Vagina (tissue), 2 donors: Measurements from ENCODE around the gene ACTR8. TPM values are rescaled to one million over a fixed set of nuclear protein-coding genes. Genes with fewer than 3 reads are reported as not detected.

Source experiments
- DNase-seq, 2 donors: peaks; one replicate each; pipeline ENCODE4 v3.0.0-alpha.2; 2017; ENCODE audit errors: extremely low spot score in 2 of 2
- H3K27ac ChIP-seq: fragments of 200-600 bp; sonication (generic); one replicate; pipeline ENCODE4 v1.5.1; 2019
- H3K27me3 ChIP-seq: fragments of 200-600 bp; sonication (generic); one replicate; pipeline ENCODE4 v1.5.1; 2019
- H3K36me3 ChIP-seq, 2 donors: fragments of 200-600 bp; sonication (generic); one replicate each; pipeline ENCODE4 v1.5.1; 2017 to 2019
- H3K4me1 ChIP-seq: fragments of 200-600 bp; sonication (generic); one replicate; pipeline ENCODE4 v1.5.1; 2019
- H3K4me3 ChIP-seq, 2 donors: fragments of 200-600 bp; sonication (generic); 1 replicate in 1 of 2; 2 replicates in 1 of 2; pipeline ENCODE4 v1.5.1; 2016 to 2019
- H3K9me3 ChIP-seq: fragments of 200-600 bp; sonication (generic); one replicate; pipeline ENCODE4 v1.5.1; 2019
- POLR2A ChIP-seq, 2 donors: fragments of 450-650 bp; IDR thresholded peaks; one replicate each; pipeline ENCODE4 v1.6.1; 2017; ENCODE audit warnings: antibody characterized with exemption in 2 of 2, mild to moderate bottlenecking in 2 of 2, moderate library complexity in 2 of 2
- POLR2AphosphoS5 ChIP-seq, 2 donors: sonication (generic); formaldehyde crosslinking; IDR thresholded peaks; one replicate each; pipeline ENCODE4 v1.9.0; 2017; ENCODE audit warnings: antibody characterized with exemption in 2 of 2, mild to moderate bottlenecking in 2 of 2, low read depth in 1 of 2; ENCODE audit not compliant: insufficient read depth in 1 of 2
- intact Hi-C: fragments of 100-400 bp; cut with DNase I; formaldehyde crosslinking; loops from one replicate; pipeline ENCODE4 v1.15.1; 2023
- total RNA-seq: library from RNA; depleted of rRNA; stranded (reverse); fragments of >200 nt; gene quantifications from one replicate; pipeline ENCODE4 v1.2.3, GENCODE V29; 2016
- TF ChIP-seq, protein P1 (sequence below), 3 experiments: fragments of 450-650 bp in 2 of 3; fragments of 200-600 bp in 1 of 3; sonication (generic) in 1 of 3; IDR thresholded peaks; one replicate each; pipeline ENCODE4 v1.5.1; 2017 to 2019; ENCODE audit warnings: antibody characterized with exemption in 3 of 3, mild to moderate bottlenecking in 2 of 3, moderate library complexity in 2 of 3

Gene ACTR8
- total RNA-seq, 1 donor from 2014 or later: 18.4 TPM

DNA sequence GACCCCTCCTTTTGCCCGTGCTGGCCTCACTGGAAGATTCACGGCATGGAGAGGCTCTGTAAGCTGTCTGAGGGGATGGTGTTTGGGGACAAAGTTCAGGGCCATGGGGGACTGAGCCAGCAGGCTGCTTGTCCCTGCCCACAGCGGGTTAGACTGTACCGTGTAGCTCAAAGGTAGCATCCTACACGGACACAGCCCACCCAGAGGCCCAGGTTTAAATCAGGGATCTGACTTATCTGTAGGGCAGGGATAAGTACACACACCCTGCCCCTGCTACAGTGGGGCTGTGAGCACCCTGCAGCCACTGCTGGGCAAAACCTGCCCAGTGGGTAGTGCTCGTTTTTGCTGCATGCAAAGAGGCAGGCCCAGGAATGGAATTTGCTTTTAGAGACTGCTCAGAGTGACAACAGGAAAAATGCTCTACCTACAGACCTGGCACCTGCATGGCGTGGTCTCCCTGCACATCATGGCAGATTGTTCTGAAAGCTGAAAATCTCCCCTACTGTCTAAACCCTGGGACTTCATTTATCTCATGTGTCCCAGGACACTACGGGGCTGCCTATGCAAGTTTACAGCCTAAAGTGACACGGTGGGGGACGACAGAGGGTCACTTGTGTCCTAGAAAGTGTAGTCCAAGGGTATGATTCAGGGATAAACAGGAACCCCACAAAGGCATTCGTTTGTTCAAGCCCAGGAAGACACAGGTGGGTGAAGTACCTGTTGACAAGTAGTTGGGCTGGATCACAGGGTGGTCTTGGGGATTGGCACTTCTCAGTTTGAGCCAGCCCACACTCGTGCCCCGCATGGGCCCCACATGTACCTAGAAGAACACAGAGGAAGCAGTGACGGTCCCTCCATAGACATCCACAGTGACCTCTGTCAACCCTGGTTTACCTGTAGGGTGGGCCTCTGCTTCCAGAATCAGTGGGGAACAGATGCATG is 63.5 kb downstream of the ACTR8 start:
- Histone ChIP-seq H3K4me3 (no peak overlapping the region), H3K27ac (no peak overlapping the region), H3K4me1 (no peaks in the 10 kb centered on the region), H3K27me3 (no peaks in the 10 kb centered on the region), H3K36me3 (no peaks in the 10 kb centered on the region), H3K9me3 (no peaks in the 10 kb centered on the region)
- intact Hi-C loops: no loop called here
- TF ChIP-seq POLR2AphosphoS5 (IDR thresholded peaks at IDR 0.05; ENCODE audit: insufficient read depth in 1 of 2, low read depth in 1 of 2) (no peak), POLR2A (IDR thresholded peaks at IDR 0.05) (no peak)
- TF ChIP-seq, protein P1, sequence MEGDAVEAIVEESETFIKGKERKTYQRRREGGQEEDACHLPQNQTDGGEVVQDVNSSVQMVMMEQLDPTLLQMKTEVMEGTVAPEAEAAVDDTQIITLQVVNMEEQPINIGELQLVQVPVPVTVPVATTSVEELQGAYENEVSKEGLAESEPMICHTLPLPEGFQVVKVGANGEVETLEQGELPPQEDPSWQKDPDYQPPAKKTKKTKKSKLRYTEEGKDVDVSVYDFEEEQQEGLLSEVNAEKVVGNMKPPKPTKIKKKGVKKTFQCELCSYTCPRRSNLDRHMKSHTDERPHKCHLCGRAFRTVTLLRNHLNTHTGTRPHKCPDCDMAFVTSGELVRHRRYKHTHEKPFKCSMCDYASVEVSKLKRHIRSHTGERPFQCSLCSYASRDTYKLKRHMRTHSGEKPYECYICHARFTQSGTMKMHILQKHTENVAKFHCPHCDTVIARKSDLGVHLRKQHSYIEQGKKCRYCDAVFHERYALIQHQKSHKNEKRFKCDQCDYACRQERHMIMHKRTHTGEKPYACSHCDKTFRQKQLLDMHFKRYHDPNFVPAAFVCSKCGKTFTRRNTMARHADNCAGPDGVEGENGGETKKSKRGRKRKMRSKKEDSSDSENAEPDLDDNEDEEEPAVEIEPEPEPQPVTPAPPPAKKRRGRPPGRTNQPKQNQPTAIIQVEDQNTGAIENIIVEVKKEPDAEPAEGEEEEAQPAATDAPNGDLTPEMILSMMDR (IDR thresholded peaks at IDR 0.05): no peak
- no peak for DNase-seq

DNA sequence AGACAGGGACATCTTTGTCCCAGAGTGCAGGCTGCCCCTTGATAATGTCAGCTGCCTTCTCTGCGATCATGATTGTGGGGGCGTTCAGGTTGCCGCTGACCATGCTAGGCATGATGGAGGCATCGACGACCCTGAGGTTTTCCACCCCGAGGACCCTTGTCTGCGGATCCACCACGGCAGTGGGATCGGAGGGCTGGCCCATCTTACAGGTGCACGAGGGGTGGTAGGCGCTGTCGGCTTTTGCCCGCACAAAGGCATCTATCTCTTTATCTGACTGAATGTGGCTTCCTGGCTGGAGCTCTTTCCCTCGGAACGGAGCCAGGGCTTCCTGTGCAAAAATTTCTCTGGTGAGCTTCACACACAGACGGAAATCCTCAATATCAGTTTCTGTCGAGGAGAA is 64.1 kb downstream of the ACTR8 start:
- Histone ChIP-seq H3K27me3 (no peaks in the 10 kb centered on the region), H3K36me3 (no peaks in the 10 kb centered on the region), H3K9me3 (no peaks in the 10 kb centered on the region), H3K27ac (no peak overlapping the region), H3K4me3 (no peak overlapping the region), H3K4me1 (no peaks in the 10 kb centered on the region)
- no peak for TF ChIP-seq POLR2A (IDR thresholded peaks at IDR 0.05)
- TF ChIP-seq, protein P1 (IDR thresholded peaks at IDR 0.05): no peak
- TF ChIP-seq POLR2AphosphoS5 (IDR thresholded peaks at IDR 0.05; ENCODE audit: insufficient read depth in 1 of 2, low read depth in 1 of 2): no peak
- no peak for DNase-seq
- intact Hi-C loops: no loop called here

DNA sequence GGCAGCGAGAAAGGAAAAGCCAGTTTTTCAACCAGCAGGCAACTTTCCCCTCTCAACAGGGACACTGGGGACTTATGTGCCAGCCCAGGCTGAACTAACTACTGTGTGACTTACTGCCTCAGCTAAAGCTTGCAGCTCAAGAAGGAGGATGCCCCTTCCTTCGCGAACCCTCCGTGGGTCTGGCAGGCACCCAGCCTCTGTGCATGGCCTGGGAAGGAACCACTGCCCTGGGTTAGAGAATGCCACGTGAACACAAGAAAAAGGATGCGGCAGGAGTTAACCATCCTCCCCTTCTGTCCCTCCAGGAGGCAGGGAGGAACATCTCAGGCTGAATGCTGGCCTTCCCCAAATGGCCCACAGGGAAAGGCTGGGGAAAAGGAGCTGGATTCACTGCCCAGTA is 64.7 kb downstream of the ACTR8 start:
- H3K36me3 ChIP-seq: no peaks in the 10 kb centered on the region
- intact Hi-C loops: no loop called here
- no peaks in the 10 kb centered on the region for H3K4me1 ChIP-seq
- H3K27ac ChIP-seq: no peak overlapping the region
- H3K9me3 ChIP-seq: no peaks in the 10 kb centered on the region
- no peaks in the 10 kb centered on the region for H3K27me3 ChIP-seq
- DNase-seq: no peak
- no peak overlapping the region for H3K4me3 ChIP-seq
- no peak for TF ChIP-seq POLR2AphosphoS5 (IDR thresholded peaks at IDR 0.05; ENCODE audit: insufficient read depth in 1 of 2, low read depth in 1 of 2)
- TF ChIP-seq, protein P1 (IDR thresholded peaks at IDR 0.05): no peak
- TF ChIP-seq POLR2A (IDR thresholded peaks at IDR 0.05): no peak

Other genes starting within 250 kb of the ACTR8 start
- gene CHDH, start 35.7 kb downstream of the ACTR8 start, total RNA-seq: 1.7 TPM
- not detected for gene IL17RB, start 35.6 kb downstream of the ACTR8 start, total RNA-seq
- 55.0 TPM for gene SELENOK, start 9.7 kb upstream of the ACTR8 start, total RNA-seq
- gene CACNA2D3, start 240.4 kb upstream of the ACTR8 start, total RNA-seq: 17.2 TPM